Endothelial cell (in vitro differentiated cells): ENCODE measurements around the gene VAPA. TPM values are rescaled to one million over a fixed set of nuclear protein-coding genes. Genes with fewer than 3 reads are reported as not detected.

Experiments used
- DNase-seq: peaks from one replicate; pipeline ENCODE4 v3.0.0; 2021; ENCODE audit warnings: low spot score
- H3K27ac Mint-ChIP-seq: one replicate; pipeline ENCODE4 v1.8.0; 2021; ENCODE audit warnings: mixed read lengths, inconsistent platforms; ENCODE audit not compliant: unreplicated experiment
- H3K27me3 Mint-ChIP-seq: one replicate; pipeline ENCODE4 v1.8.0; 2021; ENCODE audit warnings: mild to moderate bottlenecking, moderate library complexity, mixed read lengths, inconsistent platforms; ENCODE audit not compliant: unreplicated experiment
- H3K36me3 Mint-ChIP-seq: one replicate; pipeline ENCODE4 v1.8.0; 2021; ENCODE audit warnings: mild to moderate bottlenecking, low read depth, mixed read lengths, inconsistent platforms; ENCODE audit not compliant: unreplicated experiment
- H3K4me1 Mint-ChIP-seq: one replicate; pipeline ENCODE4 v1.8.0; 2021; ENCODE audit warnings: mild to moderate bottlenecking, mixed read lengths, inconsistent platforms; ENCODE audit not compliant: unreplicated experiment
- H3K4me3 Mint-ChIP-seq: one replicate; pipeline ENCODE4 v1.8.0; 2021; ENCODE audit warnings: mild to moderate bottlenecking, mixed read lengths, inconsistent platforms; ENCODE audit not compliant: unreplicated experiment
- H3K9me3 Mint-ChIP-seq: one replicate; pipeline ENCODE4 v1.8.0; 2021; ENCODE audit warnings: mixed read lengths, inconsistent platforms; ENCODE audit not compliant: unreplicated experiment
- CTCF ChIP-seq: fragments of 200-600 bp; sonication (generic); IDR thresholded peaks from one replicate; pipeline ENCODE4 v1.5.0; 2021; ENCODE audit warnings: antibody characterized with exemption; ENCODE audit not compliant: unreplicated experiment
- total RNA-seq: library from RNA; stranded (reverse); fragmentation: NEBNext Ultra II Directional; extraction: Animal tissue kit (Norgen Biotek cat#: 25700); gene quantifications from one replicate; pipeline ENCODE4 v1.2.1, GENCODE V29; 2021; ENCODE audit not compliant: unreplicated experiment

The VAPA gene
- total RNA-seq, 1 donor from 2014 or later: 180 TPM

- Mint-ChIP-seq H3K27me3 (peaks cover 3% of the 10 kb centered on the region), H3K36me3 (peaks cover 7% of the 10 kb centered on the region), H3K4me1 (peaks cover 48% of the 10 kb centered on the region), H3K27ac (peak overlapping the region; percentile 53), H3K4me3 (no peak overlapping the region), H3K9me3 (no peaks in the 10 kb centered on the region)
- TF ChIP-seq CTCF: no peak
- no peak for DNase-seq
Measured at GRCh38 chr18:9928646-9929259, 14.9 kb downstream of the VAPA start.

- Mint-ChIP-seq H3K36me3 (peaks cover 7% of the 10 kb centered on the region), H3K27ac (peak overlapping the region; percentile 48), H3K4me3 (no peak overlapping the region), H3K27me3 (peaks cover 3% of the 10 kb centered on the region), H3K9me3 (no peaks in the 10 kb centered on the region), H3K4me1 (peaks cover 38% of the 10 kb centered on the region)
- no peak for DNase-seq
- no peak for TF ChIP-seq CTCF
Measured at GRCh38 chr18:9930299-9930884, 16.6 kb downstream of the VAPA start.

DNA sequence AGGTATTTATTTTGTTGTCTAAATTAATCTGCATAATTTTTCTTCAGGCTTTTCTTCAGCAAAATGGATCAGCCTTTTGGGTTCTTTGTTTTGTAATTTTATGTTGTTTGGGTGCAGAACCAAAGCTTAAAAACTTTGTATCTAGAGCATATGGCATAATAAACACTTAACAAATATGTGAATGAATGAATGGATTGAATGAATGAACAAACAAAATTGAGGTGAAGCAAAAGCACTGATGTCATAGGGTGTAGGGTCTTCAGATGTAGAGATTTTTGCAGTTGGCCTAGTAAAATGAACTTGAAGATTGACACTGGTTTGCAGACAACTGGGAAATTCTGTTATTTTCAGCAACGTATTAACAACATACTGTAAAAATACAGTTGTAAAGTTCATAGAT lies 17.3 kb downstream of the VAPA start:
- no peak for TF ChIP-seq CTCF
- Mint-ChIP-seq H3K27ac (no peak overlapping the region), H3K4me3 (no peak overlapping the region), H3K27me3 (peaks cover 3% of the 10 kb centered on the region), H3K4me1 (peaks cover 34% of the 10 kb centered on the region), H3K36me3 (peaks cover 7% of the 10 kb centered on the region), H3K9me3 (no peaks in the 10 kb centered on the region)
- no peak for DNase-seq

GRCh38 chr18:9931678-9932077 lies 17.9 kb downstream of the VAPA start:
- Mint-ChIP-seq H3K36me3 (peaks cover 10% of the 10 kb centered on the region), H3K4me3 (no peak overlapping the region), H3K27me3 (peaks cover 4% of the 10 kb centered on the region), H3K9me3 (no peaks in the 10 kb centered on the region), H3K4me1 (peaks cover 28% of the 10 kb centered on the region), H3K27ac (no peak overlapping the region)
- no peak for DNase-seq
- TF ChIP-seq CTCF: no peak

- H3K36me3 Mint-ChIP-seq: peaks cover 18% of the 10 kb centered on the region
- no peak overlapping the region for H3K27ac Mint-ChIP-seq
- H3K4me1 Mint-ChIP-seq: peaks cover 11% of the 10 kb centered on the region
- no peak for DNase-seq
- H3K27me3 Mint-ChIP-seq: peaks cover 4% of the 10 kb centered on the region
- H3K4me3 Mint-ChIP-seq: no peak overlapping the region
- TF ChIP-seq CTCF: no peak
- no peaks in the 10 kb centered on the region for H3K9me3 Mint-ChIP-seq
Measured at GRCh38 chr18:9933865-9934264, 20.0 kb downstream of the VAPA start.
